Osteocyte (in vitro differentiated cells): ENCODE data around the gene MTURN. TPM values are rescaled to one million over a fixed set of nuclear protein-coding genes. Genes with fewer than 3 reads are reported as not detected.

ENCODE experiments used
- DNase-seq: peaks from one replicate; pipeline ENCODE4 v3.0.0; 2021; ENCODE audit warnings: mixed read lengths; ENCODE audit not compliant: unreplicated experiment; ENCODE audit errors: extremely low spot score
- H3K27ac Mint-ChIP-seq: one replicate; pipeline ENCODE4 v1.8.0; 2021; ENCODE audit warnings: mild to moderate bottlenecking, mixed read lengths; ENCODE audit not compliant: unreplicated experiment
- H3K27me3 Mint-ChIP-seq: one replicate; pipeline ENCODE4 v1.8.0; 2021; ENCODE audit warnings: mixed read lengths; ENCODE audit not compliant: unreplicated experiment
- H3K36me3 Mint-ChIP-seq: one replicate; pipeline ENCODE4 v1.8.0; 2021; ENCODE audit warnings: mixed read lengths; ENCODE audit not compliant: unreplicated experiment
- H3K4me1 Mint-ChIP-seq: one replicate; pipeline ENCODE4 v1.8.0; 2021; ENCODE audit warnings: mixed read lengths; ENCODE audit not compliant: unreplicated experiment
- H3K4me3 Mint-ChIP-seq: one replicate; pipeline ENCODE4 v1.8.0; 2021; ENCODE audit warnings: mild to moderate bottlenecking, moderate library complexity, mixed read lengths; ENCODE audit not compliant: unreplicated experiment
- H3K9me3 Mint-ChIP-seq: one replicate; pipeline ENCODE4 v1.8.0; 2021; ENCODE audit warnings: mixed read lengths; ENCODE audit not compliant: unreplicated experiment
- CTCF ChIP-seq: fragments of 200-600 bp; sonication (generic); IDR thresholded peaks from 2 replicates; pipeline ENCODE4 v1.5.0; 2021; ENCODE audit warnings: antibody characterized with exemption, mild to moderate bottlenecking, moderate library complexity
- total RNA-seq: library from RNA; stranded (reverse); gene quantifications from 2 replicates; pipeline ENCODE4 v1.2.1, GENCODE V29; 2021

The MTURN gene
- total RNA-seq, 1 donor from 2014 or later: 19.0 TPM

GRCh38 chr7:30136117-30136731 is 1.4 kb downstream of the MTURN start:
- Mint-ChIP-seq H3K27me3 (no peaks in the 10 kb centered on the region), H3K36me3 (no peaks in the 10 kb centered on the region), H3K4me1 (peaks cover 11% of the 10 kb centered on the region), H3K9me3 (no peaks in the 10 kb centered on the region), H3K27ac (peak overlapping the region; percentile 41), H3K4me3 (peak overlapping the region; percentile 87)
- no peak for DNase-seq
- no peak for TF ChIP-seq CTCF

GRCh38 chr7:30136743-30137485 is 2.1 kb downstream of the MTURN start:
- DNase-seq: no peak
- no peaks in the 10 kb centered on the region for H3K9me3 Mint-ChIP-seq
- TF ChIP-seq CTCF: no peak
- no peaks in the 10 kb centered on the region for H3K36me3 Mint-ChIP-seq
- H3K27ac Mint-ChIP-seq: no peak overlapping the region
- H3K27me3 Mint-ChIP-seq: no peaks in the 10 kb centered on the region
- peaks cover 14% of the 10 kb centered on the region for H3K4me1 Mint-ChIP-seq
- peak overlapping the region; percentile 87 for H3K4me3 Mint-ChIP-seq

- Mint-ChIP-seq H3K4me1 (peaks cover 31% of the 10 kb centered on the region), H3K36me3 (no peaks in the 10 kb centered on the region), H3K9me3 (no peaks in the 10 kb centered on the region), H3K27me3 (no peaks in the 10 kb centered on the region), H3K27ac (no peak overlapping the region), H3K4me3 (no peak overlapping the region)
- DNase-seq: no peak
- no peak for TF ChIP-seq CTCF
These were observed 5.1 kb downstream of the MTURN start for GRCh38 chr7:30139836-30140384.

GRCh38 chr7:30140456-30140855 is 5.7 kb downstream of the MTURN start:
- Mint-ChIP-seq H3K4me1 (peaks cover 31% of the 10 kb centered on the region), H3K27me3 (no peaks in the 10 kb centered on the region), H3K4me3 (no peak overlapping the region), H3K27ac (no peak overlapping the region), H3K9me3 (no peaks in the 10 kb centered on the region), H3K36me3 (no peaks in the 10 kb centered on the region)
- no peak for TF ChIP-seq CTCF
- no peak for DNase-seq

GRCh38 chr7:30142710-30143109 is 7.9 kb downstream of the MTURN start:
- no peak for TF ChIP-seq CTCF
- Mint-ChIP-seq H3K9me3 (no peaks in the 10 kb centered on the region), H3K4me3 (peak overlapping the region; percentile 11), H3K27ac (peak overlapping the region; percentile 87), H3K36me3 (no peaks in the 10 kb centered on the region), H3K4me1 (peaks cover 31% of the 10 kb centered on the region), H3K27me3 (no peaks in the 10 kb centered on the region)
- no peak for DNase-seq
